Cardiac fibroblast (primary cell): ENCODE results near the gene RAPSN.
A peak's percentile ranks its signal among the peaks of the same experiment; 100 is the strongest.

Experiments used
- DNase-seq, 2 donors: peaks; one replicate each; pipeline versions ENCODE4 v3.0.0 to v3.0.0-alpha.2; 2010; ENCODE audit warnings: low read depth in 2 of 2
- H3K4me3 ChIP-seq, 2 donors: replicated peaks in 1 of 2; 1 replicate in 1 of 2; 2 replicates in 1 of 2; pipeline ENCODE4 v1.5.1; 2011; ENCODE audit warnings: low read depth in 2 of 2, low read length in 2 of 2, mild to moderate bottlenecking in 2 of 2, moderate library complexity in 1 of 2
- CTCF ChIP-seq: IDR thresholded peaks from one replicate; pipeline ENCODE4 v1.5.1; 2011; ENCODE audit warnings: low read depth, mild to moderate bottlenecking, low read length, inconsistent platforms

RAPSN gene

DNA sequence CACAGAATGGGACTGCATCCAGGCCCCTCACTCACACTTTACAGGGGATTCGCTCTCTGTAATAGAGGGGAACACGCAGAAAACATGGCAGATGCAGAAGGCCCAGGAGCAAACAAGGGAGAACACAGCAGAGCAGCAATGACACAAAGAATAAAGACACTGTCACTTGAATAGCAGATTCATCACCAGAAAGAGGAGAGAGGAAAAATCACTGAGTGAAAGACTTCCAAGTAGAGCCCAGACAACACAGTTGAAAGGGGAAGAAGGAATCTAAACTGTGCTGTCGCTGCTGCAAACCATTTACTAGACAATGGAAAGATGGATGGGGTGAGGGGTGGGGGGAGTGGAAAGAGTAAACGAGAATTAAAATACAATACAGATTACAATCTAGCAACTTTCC, 28.8 kb upstream of the RAPSN start:
- DNase-seq = no peak
- no peak for TF ChIP-seq CTCF
- H3K4me3 ChIP-seq = no peak overlapping the region

- no peak for TF ChIP-seq CTCF
- no peak overlapping the region for H3K4me3 ChIP-seq
- peak; percentile 52 to 57 for DNase-seq
These were observed 28.4 kb upstream of the RAPSN start for GRCh38 chr11:47477323-47477722.

GRCh38 chr11:47470671-47471070, 21.7 kb upstream of the RAPSN start:
- no peak overlapping the region for H3K4me3 ChIP-seq
- DNase-seq = no peak
- TF ChIP-seq CTCF = no peak

- peak in 1 of 2 donors; percentile 53 for DNase-seq
- no peak overlapping the region for H3K4me3 ChIP-seq
- TF ChIP-seq CTCF = no peak
These were observed 20.6 kb upstream of the RAPSN start for GRCh38 chr11:47469361-47470179.

DNA sequence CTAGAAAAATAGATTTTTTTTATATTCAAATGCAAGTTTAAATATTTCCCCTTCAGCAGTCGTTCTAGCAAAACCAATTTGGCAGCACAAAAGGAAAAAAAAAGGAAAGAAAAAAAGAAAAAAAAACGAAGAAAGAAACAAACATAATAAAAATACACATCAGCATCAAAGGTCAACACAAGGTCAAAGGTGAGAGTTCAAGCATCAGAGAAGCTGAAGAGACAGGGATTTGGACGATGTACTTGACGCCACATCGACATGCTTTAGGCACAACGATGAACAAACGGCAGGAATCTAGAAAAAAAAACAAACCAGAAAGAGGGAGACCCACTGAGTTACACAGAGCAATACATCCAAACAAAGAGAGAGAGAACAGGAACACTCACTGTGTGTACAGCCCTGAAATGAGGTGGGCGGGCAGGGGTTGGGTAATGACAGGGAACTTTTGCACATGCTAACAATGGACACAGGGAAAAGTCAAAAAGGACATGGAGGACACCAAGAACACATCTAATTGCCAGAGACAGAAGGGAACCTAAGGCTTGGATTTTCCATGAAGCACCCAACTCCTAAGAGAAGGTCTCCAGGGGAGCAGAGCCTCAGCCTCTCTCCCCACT, 19.8 kb upstream of the RAPSN start:
- DNase-seq = no peak
- H3K4me3 ChIP-seq = no peak overlapping the region
- no peak for TF ChIP-seq CTCF

DNA sequence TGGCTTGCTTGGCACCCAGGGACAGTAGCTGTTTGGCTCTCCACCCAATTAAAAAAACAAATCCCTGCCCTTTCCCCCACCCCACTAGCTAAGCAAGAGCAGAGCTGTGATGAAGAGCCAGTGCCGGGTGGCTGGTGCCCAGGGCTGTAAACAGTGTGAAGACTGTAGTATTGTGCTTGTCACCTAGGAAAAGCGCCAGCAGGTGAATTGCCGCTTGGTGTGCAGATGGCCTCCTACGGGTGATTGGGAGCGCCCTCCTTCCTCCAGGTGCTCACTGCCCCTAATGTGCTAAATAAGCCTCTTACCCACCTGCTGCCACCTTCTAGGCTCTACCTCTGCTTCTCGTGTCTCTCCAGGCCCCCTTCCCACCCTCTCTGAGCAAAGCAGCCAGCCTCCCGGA, 18.4 kb upstream of the RAPSN start:
- peak overlapping the region in 1 of 2 donors; percentile 21 for H3K4me3 ChIP-seq
- no peak for TF ChIP-seq CTCF
- no peak for DNase-seq
